Left lung (tissue), 10 donors: ENCODE results near the gene CAPN13. TPM values are rescaled to one million over a fixed set of nuclear protein-coding genes. Genes with fewer than 3 reads are reported as not detected.

Experiments used
- ATAC-seq: fragments of 200-7000 bp; cut with Tn5 transposase; one replicate; pipeline ENCODE4 v1.9.1; 2020; ENCODE audit warnings: moderate library complexity
- DNase-seq, 4 donors: peaks; one replicate each; pipeline ENCODE4 v3.0.0-alpha.2; 2013 to 2020
- H3K27ac ChIP-seq, 2 donors: fragments of 200-600 bp; sonication (generic) in 1 of 2; one replicate each; pipeline versions ENCODE4 v1.5.0 to v1.8.0; 2020 to 2021
- H3K27me3 ChIP-seq, 2 donors: fragments of 200-600 bp; sonication (generic) in 1 of 2; one replicate each; pipeline versions ENCODE4 v1.5.0 to v1.8.0; 2020 to 2021
- H3K36me3 ChIP-seq, 2 donors: fragments of 200-600 bp; sonication (generic) in 1 of 2; one replicate each; pipeline versions ENCODE4 v1.5.0 to v1.8.0; 2020 to 2021
- H3K4me1 ChIP-seq, 2 donors: fragments of 200-600 bp; one replicate each; pipeline ENCODE4 v1.8.0; 2021
- H3K4me3 ChIP-seq, 2 donors: fragments of 200-600 bp; sonication (generic) in 1 of 2; one replicate each; pipeline versions ENCODE4 v1.5.0 to v1.8.0; 2020 to 2021; ENCODE audit warnings: mild to moderate bottlenecking in 1 of 2
- H3K9me3 ChIP-seq, 2 donors: fragments of 200-600 bp; sonication (generic) in 1 of 2; one replicate each; pipeline versions ENCODE4 v1.5.0 to v1.8.0; 2020 to 2021
- CTCF ChIP-seq, 2 donors: fragments of 200-600 bp; sonication (generic) in 1 of 2; IDR thresholded peaks; one replicate each; pipeline versions ENCODE4 v1.5.0 to v1.8.0; 2021; ENCODE audit warnings: antibody characterized with exemption in 2 of 2
- intact Hi-C, 2 donors: fragments of 100-400 bp; cut with DNase I; formaldehyde crosslinking; loops; one replicate each; pipeline versions ENCODE4 v1.11.2 to v1.14.2; 2022
- polyA plus RNA-seq, 6 donors: library from polyadenylated mRNA; unstranded; fragments of 120-200 nt; gene quantifications; one replicate each; pipeline ENCODE4 v1.2.1, GENCODE V29; 2013; ENCODE audit not compliant: insufficient read length in 6 of 6
- total RNA-seq, 2 donors: library from RNA; stranded (reverse); fragmentation: NEBNext Ultra II Directional; extraction: Animal tissue kit (Norgen Biotek cat#: 25700); gene quantifications; one replicate each; pipeline ENCODE4 v1.2.1, GENCODE V29; 2021
- donor health status: DM: no; HTN: yes; CAD: no.
- donor health status: DM: no; HTN: no; CAD: no.

Gene CAPN13
- total and polyA plus RNA-seq, 8 donors = 1.1 to 14.9 (median 1.5) TPM

DNA sequence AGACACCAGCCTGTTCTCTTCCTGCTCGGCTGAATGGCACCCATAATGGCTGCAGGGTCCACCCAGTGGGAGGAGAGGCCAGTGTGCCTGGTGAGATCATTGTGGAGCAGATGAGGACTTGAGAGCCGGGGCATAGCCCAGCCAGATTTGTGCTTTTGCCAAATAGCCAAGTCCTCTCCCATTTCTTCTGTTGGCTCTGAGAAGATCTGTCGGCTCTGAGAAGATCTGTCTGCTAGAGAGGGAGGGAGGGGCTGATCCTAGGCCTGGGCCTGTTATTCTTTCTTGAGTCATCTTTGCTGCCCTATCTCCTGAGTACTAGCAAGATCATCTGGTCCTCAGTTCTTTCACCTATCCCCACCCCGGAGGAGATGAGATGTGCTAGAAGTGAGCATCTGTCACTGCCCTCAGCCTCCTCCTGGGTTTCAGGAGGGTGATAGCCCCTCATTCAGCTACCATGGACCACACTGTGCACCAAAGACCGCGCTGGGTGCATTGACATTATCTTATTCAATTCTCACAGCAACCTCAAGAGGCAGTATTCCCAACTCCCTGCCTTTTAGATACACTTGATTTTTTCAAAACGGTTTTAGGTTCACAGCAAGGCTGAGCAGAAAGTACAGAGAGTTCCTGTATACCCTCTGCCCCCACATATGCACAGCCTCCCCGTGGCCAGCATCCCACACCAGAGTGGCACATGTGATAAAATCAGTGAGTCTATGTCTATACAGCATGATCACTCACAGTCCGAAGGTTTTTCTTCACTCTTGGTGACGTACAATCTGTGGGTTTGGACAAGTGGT, 98.6 kb downstream of the CAPN13 start:
- DNase-seq (no peak), ATAC-seq (no peak)
- Histone ChIP-seq H3K9me3 (no peaks in the 10 kb centered on the region), H3K36me3 (no peaks in the 10 kb centered on the region), H3K4me1 (peaks cover 3 to 23% of the 10 kb centered on the region in 2 donors), H3K4me3 (no peak overlapping the region), H3K27me3 (no peaks in the 10 kb centered on the region), H3K27ac (no peak overlapping the region)
- intact Hi-C loops = loop anchor here (5.0 to 10.0 kb wide), 3 partner anchors 501 to 541 kb away; no protein-coding TSS in a partner anchor
- TF ChIP-seq CTCF (IDR thresholded peaks at IDR 0.05) = peak in 1 of 2 donors; percentile 13

DNA sequence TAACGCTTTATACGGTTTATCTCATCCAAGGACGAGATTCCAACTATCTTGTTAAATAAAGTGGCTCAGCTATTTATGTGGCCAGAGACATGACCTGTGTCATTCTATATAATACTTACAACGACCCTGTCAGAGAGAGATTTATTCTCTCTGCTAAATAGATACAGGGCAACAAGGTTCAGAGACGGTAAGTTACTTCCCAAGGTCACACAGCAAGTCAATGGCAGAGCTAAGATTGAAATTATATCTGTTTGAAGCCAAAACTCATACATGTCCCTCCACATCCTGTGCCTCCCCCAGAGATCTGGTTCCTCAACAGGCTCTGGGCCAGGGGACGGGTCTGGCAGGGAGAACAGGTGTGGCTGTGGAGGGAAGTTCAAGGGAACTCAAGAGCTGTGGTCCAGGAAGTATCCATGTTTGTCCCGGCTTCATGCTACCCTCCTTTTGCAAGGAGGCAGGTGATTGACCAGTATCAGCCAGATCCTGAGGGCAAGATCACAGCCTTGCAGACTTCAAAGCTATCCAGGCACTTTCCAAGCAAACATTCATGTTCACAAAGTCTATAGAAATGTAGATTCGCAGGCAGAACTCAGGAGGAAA, 99.8 kb downstream of the CAPN13 start:
- ATAC-seq (no peak), DNase-seq (no peak)
- Histone ChIP-seq H3K4me1 (peaks cover 3 to 21% of the 10 kb centered on the region in 2 donors), H3K27ac (no peak overlapping the region), H3K36me3 (no peaks in the 10 kb centered on the region), H3K27me3 (no peaks in the 10 kb centered on the region), H3K9me3 (peaks cover 0 to 5% of the 10 kb centered on the region in 2 donors), H3K4me3 (no peak overlapping the region)
- intact Hi-C loops = loop anchor here (5.0 to 10.0 kb wide), 3 partner anchors 500 to 540 kb away; no protein-coding TSS in a partner anchor
- no peak for TF ChIP-seq CTCF (IDR thresholded peaks at IDR 0.05)

GRCh38 chr2:30706534-30707303, 100.5 kb downstream of the CAPN13 start:
- H3K27ac ChIP-seq = no peak overlapping the region
- peaks cover 3 to 15% of the 10 kb centered on the region in 2 donors for H3K4me1 ChIP-seq
- H3K9me3 ChIP-seq = peaks cover 0 to 12% of the 10 kb centered on the region in 2 donors
- no peaks in the 10 kb centered on the region for H3K36me3 ChIP-seq
- no peak overlapping the region for H3K4me3 ChIP-seq
- peak in 3 of 4 donors; percentile 45 to 77 (median 75) for DNase-seq
- peak; percentile 63 to 66 for TF ChIP-seq CTCF (IDR thresholded peaks at IDR 0.05)
- ATAC-seq = peak; percentile 81
- intact Hi-C loops = loop anchor here (5.0 to 10.0 kb wide), 3 partner anchors 499 to 539 kb away; no protein-coding TSS in a partner anchor
- H3K27me3 ChIP-seq = no peaks in the 10 kb centered on the region

- H3K27ac ChIP-seq = no peak overlapping the region
- ATAC-seq = no peak
- no peak for DNase-seq
- TF ChIP-seq CTCF (IDR thresholded peaks at IDR 0.05) = no peak
- intact Hi-C loops = loop anchor here (5.0 to 10.0 kb wide), 3 partner anchors 499 to 539 kb away; no protein-coding TSS in a partner anchor
- H3K36me3 ChIP-seq = no peaks in the 10 kb centered on the region
- peaks cover 3 to 10% of the 10 kb centered on the region in 2 donors for H3K4me1 ChIP-seq
- no peak overlapping the region for H3K4me3 ChIP-seq
- no peaks in the 10 kb centered on the region for H3K27me3 ChIP-seq
- H3K9me3 ChIP-seq = peaks cover 0 to 17% of the 10 kb centered on the region in 2 donors
Observed at GRCh38 chr2:30705711-30706533, 101.3 kb downstream of the CAPN13 start.
